ENCODE results near the gene SCFD2. TPM values are rescaled to one million over a fixed set of nuclear protein-coding genes. Genes with fewer than 3 reads are reported as not detected.

The SCFD2 gene
- total RNA-seq, 1 donor from 2014 or later, result 17.2 TPM

DNA sequence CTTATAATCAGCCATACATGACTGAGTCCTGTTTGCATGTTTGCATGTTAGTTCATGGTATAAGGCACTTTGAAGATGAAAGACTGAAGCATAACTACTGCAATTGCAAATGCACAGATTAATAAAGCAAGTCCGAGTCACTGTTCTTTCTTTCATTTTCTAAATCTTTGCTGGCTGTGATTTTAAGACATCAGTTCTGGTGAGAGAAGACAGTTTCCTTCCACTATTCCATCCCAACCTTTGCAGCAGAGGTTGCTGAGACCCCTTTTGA is 475.4 kb downstream of the SCFD2 start:
- Mint-ChIP-seq H3K27me3 (ENCODE audit: unreplicated experiment) (no peaks in the 10 kb centered on the region), H3K27ac (ENCODE audit: unreplicated experiment) (no peak overlapping the region), H3K4me1 (ENCODE audit: low read depth, unreplicated experiment) (no peaks in the 10 kb centered on the region), H3K4me3 (ENCODE audit: unreplicated experiment) (no peak overlapping the region), H3K36me3 (ENCODE audit: unreplicated experiment) (peaks cover 6% of the 10 kb centered on the region), H3K9me3 (ENCODE audit: unreplicated experiment) (no peaks in the 10 kb centered on the region)
- TF ChIP-seq, protein P1, sequence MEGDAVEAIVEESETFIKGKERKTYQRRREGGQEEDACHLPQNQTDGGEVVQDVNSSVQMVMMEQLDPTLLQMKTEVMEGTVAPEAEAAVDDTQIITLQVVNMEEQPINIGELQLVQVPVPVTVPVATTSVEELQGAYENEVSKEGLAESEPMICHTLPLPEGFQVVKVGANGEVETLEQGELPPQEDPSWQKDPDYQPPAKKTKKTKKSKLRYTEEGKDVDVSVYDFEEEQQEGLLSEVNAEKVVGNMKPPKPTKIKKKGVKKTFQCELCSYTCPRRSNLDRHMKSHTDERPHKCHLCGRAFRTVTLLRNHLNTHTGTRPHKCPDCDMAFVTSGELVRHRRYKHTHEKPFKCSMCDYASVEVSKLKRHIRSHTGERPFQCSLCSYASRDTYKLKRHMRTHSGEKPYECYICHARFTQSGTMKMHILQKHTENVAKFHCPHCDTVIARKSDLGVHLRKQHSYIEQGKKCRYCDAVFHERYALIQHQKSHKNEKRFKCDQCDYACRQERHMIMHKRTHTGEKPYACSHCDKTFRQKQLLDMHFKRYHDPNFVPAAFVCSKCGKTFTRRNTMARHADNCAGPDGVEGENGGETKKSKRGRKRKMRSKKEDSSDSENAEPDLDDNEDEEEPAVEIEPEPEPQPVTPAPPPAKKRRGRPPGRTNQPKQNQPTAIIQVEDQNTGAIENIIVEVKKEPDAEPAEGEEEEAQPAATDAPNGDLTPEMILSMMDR (IDR thresholded peaks at IDR 0.05; ENCODE audit: partially characterized antibody, unreplicated experiment), result no peak
- DNase-seq, result no peak

DNA sequence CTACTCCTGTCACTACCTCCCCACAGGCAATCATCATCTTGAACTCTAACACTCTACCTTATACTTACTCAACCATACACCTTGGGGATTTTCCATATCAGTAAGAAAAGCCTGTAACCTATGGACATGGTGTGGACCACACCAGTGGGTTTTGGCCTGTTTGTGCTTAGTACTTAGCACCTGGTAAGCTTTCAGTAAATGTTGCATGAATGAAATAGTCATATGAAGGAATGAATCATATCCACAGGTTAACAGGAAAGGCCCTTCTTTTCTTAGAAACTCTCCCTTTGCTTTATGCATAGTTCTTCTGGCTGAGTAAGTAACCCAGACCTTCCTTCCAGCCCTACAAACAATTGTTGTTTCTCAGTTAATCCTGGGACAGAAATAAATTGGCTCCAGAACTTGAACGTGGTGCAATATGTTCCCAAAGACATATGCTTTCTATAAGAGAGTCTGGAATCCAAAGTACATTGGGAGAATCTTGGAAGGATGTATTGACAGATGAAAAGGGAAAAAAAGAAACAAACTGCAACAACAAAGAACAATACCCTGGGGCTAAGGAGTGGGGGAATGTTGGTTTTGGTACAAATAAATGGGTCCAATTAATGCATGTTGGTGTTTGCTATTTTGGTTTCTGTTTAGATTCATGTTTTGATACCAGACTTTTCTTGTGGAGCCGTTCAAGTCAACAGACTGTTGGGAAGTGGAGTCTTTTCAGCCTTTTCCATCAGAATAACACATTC is 475.9 kb downstream of the SCFD2 start:
- peaks cover 6% of the 10 kb centered on the region for H3K36me3 Mint-ChIP-seq (ENCODE audit: unreplicated experiment)
- no peaks in the 10 kb centered on the region for H3K9me3 Mint-ChIP-seq (ENCODE audit: unreplicated experiment)
- no peak for DNase-seq
- H3K27me3 Mint-ChIP-seq (ENCODE audit: unreplicated experiment), result no peaks in the 10 kb centered on the region
- no peak overlapping the region for H3K4me3 Mint-ChIP-seq (ENCODE audit: unreplicated experiment)
- TF ChIP-seq, protein P1 (IDR thresholded peaks at IDR 0.05; ENCODE audit: partially characterized antibody, unreplicated experiment), result no peak
- H3K27ac Mint-ChIP-seq (ENCODE audit: unreplicated experiment), result no peak overlapping the region
- no peaks in the 10 kb centered on the region for H3K4me1 Mint-ChIP-seq (ENCODE audit: low read depth, unreplicated experiment)

DNA sequence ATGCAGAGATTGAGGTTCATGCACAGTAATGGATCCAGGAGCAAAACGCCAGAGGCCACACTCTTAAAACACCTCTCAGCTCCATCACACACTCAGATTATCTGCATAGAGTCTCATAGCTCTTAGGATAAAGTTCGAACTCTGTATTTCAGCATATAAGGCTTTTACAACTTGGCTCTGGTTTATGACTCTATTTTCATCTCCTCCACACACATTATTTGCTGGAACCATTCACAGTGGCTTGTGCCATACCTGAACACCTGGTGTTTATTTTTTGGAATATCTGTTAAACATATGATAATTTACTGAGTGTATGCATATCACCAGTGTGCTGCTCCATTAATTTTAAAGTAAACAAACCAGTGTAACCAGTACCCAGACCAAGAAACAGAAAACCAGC is 476.5 kb downstream of the SCFD2 start:
- H3K4me3 Mint-ChIP-seq (ENCODE audit: unreplicated experiment), result no peak overlapping the region
- TF ChIP-seq, protein P1 (IDR thresholded peaks at IDR 0.05; ENCODE audit: partially characterized antibody, unreplicated experiment), result no peak

DNA sequence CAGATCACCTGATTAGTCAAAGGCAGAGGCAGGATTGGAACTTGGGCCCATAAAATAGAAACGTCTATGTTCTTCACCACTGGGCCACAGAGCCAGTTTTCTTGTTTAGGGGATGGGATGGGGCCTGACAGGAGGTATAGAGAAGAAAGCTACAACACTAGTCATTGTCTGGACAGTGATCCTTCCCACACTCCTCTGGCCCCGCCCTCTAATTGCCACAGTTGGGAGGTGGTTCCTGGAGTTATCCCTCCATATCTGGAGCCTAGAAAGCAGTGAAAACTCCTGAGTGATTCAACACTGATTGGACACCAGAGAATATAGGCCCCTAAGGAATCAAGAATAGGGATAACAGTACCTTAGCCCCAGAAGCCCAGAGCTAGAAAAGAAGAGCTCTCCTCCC is 480.9 kb downstream of the SCFD2 start:
- H3K27ac Mint-ChIP-seq (ENCODE audit: unreplicated experiment), result no peak overlapping the region
- peaks cover 9% of the 10 kb centered on the region for H3K9me3 Mint-ChIP-seq (ENCODE audit: unreplicated experiment)
- no peak for DNase-seq
- peaks cover 2% of the 10 kb centered on the region for H3K27me3 Mint-ChIP-seq (ENCODE audit: unreplicated experiment)
- H3K36me3 Mint-ChIP-seq (ENCODE audit: unreplicated experiment), result peaks cover 22% of the 10 kb centered on the region
- no peaks in the 10 kb centered on the region for H3K4me1 Mint-ChIP-seq (ENCODE audit: low read depth, unreplicated experiment)
- TF ChIP-seq, protein P1 (IDR thresholded peaks at IDR 0.05; ENCODE audit: partially characterized antibody, unreplicated experiment), result no peak
- H3K4me3 Mint-ChIP-seq (ENCODE audit: unreplicated experiment), result no peak overlapping the region

More for the DNA sequence above, 476.5 kb downstream of the SCFD2 start:
- no peaks in the 10 kb centered on the region for H3K27me3 Mint-ChIP-seq (ENCODE audit: unreplicated experiment)
- DNase-seq, result no peak
- H3K4me1 Mint-ChIP-seq (ENCODE audit: low read depth, unreplicated experiment), result no peaks in the 10 kb centered on the region
- peaks cover 6% of the 10 kb centered on the region for H3K36me3 Mint-ChIP-seq (ENCODE audit: unreplicated experiment)
- no peaks in the 10 kb centered on the region for H3K9me3 Mint-ChIP-seq (ENCODE audit: unreplicated experiment)
- H3K27ac Mint-ChIP-seq (ENCODE audit: unreplicated experiment), result no peak overlapping the region

DNA sequence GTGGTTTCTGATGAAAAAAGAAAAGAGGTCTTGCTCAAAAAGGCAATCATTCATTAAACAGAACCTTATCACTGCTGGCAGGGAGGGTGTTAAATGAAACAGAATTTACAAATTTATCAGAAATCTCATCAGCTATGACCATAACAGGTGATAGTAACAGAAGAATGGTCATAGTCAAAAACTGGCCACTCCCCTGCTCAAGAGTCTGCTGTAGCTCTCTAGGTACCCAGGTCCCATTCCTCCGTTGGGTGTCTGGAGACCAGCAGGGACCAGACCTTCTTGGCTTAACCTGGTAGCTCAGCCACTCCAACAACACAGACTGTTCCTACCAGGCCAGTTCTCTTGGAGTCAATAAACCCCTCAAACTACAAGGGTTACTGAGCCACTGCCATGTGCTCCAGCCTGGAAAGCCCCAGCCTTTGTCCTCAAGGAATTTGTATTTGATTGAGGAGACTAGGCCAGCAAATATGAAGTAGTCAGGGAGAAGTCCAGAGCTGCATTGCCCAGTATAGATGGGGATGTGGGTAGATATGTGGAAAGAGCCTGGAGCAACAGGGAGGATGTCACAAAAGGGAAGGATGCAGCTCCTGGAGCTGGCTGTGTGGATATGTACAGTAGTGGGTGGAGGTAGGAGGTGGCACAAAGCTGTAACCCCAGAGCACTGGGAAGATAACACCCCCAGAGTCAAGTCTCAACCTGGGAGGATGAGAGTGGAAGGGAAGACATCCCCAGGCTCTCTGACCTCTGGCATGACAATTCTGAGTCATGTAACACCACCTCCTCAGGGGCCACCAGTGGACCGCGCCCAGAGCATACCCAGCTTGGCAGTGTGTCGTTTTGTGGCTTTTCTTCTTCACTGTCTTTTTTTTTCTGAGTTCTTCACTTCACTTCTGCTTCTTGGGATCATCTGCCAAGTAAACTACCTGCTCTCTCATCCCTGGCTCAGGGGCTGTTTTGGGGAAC is 481.9 kb downstream of the SCFD2 start:
- Mint-ChIP-seq H3K4me3 (ENCODE audit: unreplicated experiment) (no peak overlapping the region), H3K4me1 (ENCODE audit: low read depth, unreplicated experiment) (no peaks in the 10 kb centered on the region), H3K36me3 (ENCODE audit: unreplicated experiment) (peaks cover 22% of the 10 kb centered on the region), H3K9me3 (ENCODE audit: unreplicated experiment) (peaks cover 9% of the 10 kb centered on the region), H3K27me3 (ENCODE audit: unreplicated experiment) (peaks cover 2% of the 10 kb centered on the region), H3K27ac (ENCODE audit: unreplicated experiment) (no peak overlapping the region)
- TF ChIP-seq, protein P1 (IDR thresholded peaks at IDR 0.05; ENCODE audit: partially characterized antibody, unreplicated experiment), result no peak
- DNase-seq, result no peak

Measured in glutamatergic neuron (in vitro differentiated cells).